Measurements from ENCODE around the gene BTRC.
A peak's percentile ranks its signal among the peaks of the same experiment; 100 is the strongest.
"Not testable (repeated sequence)": the region's sequence is repeated elsewhere in the genome, so short reads cannot be mapped to it uniquely, and the experiment has no call there.

BTRC gene

DNA sequence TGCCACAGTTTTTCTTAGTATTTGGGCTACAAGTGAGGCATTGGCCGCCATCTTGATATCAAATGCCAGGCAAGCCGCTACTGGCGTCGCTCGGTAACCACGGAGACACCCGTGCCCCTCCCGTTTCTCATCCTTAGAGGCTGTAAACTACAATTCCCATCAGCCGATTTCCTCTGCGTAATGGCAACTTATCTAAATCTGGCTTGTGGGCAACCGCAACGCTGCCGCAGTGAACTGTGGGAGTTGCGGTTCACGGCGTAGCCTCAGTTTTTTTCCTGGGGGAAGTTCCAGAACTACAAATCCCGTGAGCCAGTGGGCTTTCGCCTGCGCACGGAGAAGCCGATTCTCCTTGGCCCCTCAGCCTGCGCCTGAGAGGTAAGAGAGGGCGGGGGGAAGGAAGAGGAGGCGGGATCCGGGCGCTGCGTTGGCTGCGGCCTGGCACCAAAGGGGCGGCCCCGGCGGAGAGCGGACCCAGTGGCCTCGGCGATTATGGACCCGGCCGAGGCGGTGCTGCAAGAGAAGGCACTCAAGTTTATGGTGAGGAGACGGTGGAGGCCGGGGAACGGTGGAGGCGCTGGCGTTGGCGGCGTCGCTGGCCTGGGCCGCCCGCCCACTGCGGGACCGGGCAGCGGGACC lies at the start of gene BTRC:
TSS of gene BTRC (plus strand) at position 474 of the 636 bp plus-strand sequence. CDS start at position 490, 16 bp downstream.
- DNase-seq = peak; percentile 97

DNA sequence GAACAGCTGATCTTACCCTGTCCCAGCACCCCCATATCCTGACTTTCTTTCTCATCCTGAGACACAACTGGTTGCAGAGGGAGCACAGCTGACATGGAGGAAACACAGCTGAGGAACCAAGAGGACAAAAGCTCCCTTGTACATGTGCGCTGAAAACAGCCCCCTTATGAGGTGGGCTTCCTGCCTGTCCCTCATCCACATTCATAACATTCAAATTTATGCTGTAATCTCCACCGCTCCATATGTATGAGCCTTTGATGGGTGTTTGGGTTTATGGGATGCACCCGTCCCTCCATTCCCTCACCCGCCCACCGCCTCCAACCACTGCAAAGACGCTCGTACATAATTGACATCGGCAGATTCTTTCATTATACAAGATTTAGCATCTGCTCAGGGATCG lies 49.6 kb upstream of the BTRC start:
- DNase-seq = no peak

DNA sequence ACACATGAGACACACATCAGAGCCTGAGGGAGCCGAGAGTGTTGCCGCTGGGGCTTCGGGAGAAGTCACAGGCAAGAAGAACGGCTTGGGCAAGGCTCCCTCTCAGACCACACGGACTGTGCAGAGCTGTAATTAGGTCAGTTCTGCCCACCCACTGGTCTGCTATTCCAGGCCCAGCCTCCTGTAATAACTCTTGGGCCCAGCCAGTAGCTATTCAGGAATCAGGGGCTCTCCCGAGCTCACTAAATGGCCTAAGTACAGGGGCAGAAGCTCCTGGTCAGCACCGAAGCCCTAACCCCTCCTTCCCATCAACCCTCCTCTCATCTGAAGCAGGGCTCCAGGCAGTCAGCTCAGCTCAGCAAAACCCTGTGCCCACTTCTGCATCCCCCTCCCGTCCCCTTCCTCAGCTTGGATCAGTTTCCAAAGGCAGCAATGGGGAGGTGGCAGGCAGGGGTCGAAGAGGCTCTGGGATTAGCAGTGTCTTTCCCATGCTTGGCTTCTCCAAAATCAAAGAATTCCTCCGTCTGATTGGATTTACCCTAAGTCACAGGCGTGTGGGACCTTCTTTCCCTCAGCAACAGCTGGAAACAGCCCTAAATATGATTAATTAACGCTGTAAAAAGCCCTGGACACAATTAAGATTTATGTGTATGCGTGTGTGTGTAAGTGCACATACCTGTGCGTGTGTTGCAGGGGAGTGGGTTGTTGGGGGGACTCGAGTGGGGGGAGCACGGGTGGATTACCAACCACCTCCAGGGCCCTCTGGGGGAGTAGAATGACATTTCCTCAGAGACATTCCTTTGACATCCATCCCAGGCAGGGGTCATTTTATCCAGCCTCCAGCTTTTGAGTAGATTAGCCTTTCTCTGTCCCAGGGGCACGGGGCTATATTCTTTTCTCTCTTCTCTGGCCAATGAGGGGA lies 48.4 kb upstream of the BTRC start:
- no peak for DNase-seq

DNA sequence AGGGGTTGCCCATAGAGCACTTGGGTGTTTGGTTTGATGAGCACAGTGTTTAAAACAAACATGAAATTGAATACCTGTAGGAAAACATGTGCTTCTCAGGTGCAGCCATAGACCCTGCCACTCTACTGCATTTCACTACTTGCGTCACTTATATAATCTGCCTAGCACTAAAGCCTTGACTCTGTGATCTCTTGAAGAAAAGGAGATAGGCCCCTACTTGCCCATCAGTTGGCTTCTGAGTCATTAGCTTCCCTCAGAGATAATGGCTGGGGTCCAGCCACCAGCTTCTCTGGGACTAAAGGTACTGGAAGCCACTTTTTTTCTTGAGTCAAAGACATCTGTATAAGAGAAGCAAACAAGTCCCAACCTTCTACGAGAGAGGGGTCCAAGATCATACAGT lies 45.9 kb upstream of the BTRC start:
- DNase-seq = no peak

DNA sequence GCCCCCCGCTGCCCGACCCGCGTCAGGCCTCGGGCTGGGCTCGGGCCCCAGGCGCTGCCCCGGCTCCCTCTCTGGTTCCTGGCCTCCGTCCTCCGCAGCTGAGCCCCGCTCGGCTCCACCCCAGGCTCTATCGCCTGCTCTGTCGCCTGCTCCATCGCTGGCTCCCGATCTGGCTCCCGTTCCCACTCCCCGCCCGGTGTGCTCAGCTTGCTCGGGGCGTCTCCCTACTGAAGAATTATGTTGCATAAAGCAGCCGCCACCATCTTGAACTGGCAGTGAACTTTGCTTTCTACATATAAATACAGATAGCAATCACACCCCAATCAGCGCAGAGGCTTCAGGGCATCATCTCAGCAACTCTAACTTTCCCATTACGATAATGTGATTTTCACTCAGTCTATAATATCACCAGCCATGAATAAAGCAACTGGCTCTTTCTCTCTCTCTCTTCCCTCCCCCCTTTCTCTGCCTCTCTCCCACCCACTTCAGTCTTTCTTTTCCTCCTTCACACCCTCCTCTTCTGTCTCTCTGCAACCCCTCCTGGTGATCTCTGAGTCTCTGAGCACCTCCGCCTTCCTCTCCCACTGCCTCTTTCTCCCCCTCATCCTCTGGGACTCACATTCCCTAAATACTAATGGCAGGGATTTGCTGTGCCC lies 43.3 kb upstream of the BTRC start:
- no peak for DNase-seq

DNA sequence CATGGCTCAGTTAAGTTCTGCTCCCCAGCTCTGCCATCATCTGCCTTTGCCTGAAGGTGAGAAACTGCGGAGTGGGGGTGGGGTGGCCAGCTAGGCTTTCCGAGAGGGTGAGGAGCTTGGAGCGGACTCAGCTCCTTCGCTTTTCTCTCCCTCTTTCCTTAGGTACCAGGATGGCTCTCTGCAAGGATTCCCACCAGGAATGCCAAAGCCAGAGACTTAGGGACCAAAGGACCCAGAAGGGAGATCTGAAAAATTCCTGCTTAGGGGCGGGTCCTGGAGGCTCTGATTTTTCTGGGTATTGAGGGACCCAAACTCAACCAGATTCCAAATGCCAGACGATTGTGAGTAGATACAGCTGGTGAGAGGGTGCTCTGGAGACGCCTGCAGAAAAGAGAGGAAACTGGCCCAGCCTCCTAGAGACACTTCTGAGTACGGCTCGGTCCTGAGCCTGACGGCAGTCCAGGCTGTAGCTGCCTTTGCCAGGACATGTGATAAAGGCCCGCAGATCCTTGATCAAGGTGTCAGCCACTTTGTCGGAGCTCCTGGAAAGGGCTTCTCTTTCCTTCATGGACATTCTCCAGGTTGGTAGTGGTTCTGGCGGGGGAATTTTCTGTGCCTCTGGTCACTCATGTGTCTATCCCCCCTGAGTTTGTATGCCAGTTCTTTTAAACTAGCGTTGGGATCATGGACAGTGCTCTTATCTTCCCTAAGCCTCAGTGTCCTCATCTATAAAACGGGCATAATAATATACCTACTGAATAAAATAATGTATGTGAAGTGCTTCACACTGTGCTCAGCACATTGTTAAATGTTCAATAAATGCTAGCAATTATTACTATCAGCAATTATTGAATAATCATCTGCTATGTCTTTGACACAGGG lies 42.5 kb upstream of the BTRC start:
- no peak for DNase-seq

DNA sequence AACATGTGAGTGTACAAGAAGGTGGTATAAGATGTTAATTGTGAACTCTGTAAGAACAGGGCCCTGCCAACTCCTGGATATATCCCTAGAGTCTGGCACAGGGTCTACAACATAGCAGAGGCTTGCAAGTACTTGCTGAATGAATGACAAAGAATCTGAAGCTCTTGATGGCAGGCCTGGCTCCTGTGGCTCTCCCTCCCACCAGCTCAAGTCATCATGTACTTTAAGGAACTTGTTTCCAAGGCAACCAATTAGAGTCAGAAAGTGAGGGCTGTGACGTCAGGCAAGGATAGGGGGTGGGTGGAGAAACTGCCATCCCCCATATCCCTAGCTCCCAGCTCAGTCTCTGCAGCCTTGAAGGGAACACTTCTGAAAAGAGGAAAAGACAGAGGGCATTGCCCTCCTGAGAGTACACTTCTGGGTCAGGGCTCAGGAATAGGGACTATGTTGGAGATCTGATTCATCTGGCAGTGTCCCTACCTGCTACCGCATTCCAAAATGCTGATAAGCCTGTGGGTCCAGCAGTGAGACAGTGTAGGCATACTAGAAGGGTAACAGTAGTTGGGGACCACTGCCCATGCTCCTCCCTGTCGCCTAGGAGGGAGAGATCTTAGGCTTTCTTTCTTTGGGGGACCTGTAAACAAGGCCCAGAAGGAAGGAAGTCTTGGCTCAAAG lies 34.6 kb upstream of the BTRC start:
- DNase-seq = no peak

DNA sequence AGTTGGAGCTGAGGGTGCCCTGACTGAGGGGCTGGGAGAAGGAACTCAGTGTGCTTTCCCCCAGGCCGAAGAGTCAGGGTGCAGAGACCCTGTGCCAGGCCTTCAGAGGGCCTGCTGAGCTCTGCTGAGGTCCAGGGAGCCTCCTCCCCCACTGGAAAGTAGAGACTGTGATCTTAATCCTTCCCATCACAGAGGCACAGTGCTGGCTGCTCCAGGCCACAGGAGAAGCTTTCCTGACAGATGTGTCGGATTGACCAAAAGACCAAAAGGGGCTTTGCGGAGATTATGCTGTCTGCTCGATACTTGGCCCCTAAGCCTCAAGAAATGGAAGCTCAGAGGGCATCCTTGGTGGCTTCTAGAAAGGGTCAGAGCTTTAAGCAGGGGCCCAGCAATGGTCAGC lies 32.9 kb upstream of the BTRC start:
- DNase-seq = no peak

DNA sequence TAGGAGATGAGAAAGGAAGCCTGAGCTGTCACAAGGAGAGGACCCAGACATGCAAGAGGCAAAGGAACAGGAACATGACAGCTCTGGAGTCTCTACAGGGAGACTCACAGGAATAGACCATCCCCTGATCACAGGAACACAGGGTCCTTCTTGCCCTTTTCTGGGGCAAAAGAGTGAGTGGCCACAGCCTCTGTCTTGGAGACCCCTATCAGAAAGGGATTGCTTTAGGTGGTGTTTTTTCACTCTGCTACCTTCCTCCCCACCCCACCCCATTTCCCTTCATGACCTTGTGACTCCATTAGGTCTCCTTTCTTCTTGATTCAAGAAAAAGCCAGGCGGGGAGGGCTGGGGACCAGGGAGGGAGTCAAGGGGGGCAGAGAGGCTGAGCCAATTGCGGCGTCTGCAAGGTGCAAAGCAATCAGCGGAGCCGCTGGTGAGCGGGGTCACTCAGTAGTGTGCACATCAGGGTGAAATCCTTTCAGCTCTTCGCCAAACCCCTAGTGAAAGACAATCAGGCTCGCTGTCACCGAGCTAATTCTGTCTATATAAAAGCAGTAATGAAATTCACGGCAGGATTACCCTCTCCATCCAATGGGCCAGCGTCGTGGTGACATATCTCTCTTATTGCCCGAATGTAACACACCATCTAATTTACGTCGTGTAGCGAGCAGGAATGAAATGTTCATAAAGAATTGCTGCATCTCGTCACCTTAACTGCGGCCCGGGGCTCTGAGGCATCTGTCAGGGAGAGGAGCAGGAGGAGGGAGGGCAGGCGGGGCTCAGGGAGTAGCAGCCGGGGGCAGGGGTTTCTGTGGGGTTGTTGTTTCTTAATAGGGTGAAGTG lies 31.5 kb upstream of the BTRC start:
- DNase-seq = no peak

DNA sequence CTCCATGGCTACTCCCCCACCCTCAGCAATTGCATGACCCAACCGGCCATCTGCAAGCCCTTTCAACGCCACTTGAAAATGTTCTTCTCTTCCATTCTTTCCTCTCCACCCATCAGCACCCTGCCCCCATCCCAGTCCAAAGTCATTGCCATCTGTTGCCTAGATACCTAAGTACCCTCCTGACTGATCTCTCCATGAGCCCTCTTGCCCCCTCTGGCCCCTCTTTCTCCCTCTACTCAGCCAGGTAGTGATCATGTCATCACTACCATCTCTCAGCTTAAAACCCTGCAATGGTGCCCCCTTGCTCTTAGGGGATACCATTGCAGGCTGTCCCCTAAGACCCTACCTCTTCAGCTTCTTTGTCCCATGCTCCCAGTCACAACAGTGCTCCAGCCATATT lies 30.5 kb upstream of the BTRC start:
- no peak for DNase-seq

DNA sequence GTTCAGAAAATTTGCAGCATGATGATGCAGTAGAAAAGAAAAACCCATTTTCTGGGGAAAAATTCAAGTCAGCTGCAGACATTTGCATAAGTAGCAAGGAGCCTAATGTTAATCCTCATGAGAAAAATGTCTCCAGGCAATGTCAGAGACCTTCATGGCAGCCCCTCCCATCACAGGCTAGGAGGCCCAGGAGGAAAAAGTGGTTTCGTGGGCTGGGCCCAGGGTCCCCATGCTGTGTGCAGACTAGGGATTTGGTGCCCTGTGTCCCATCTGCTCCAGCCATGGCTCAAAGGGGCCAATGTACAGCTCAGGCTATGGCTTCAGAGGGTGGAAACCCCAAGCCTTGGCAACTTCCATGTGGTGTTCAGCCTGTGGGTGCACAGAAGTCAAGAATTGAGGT lies 26.5 kb upstream of the BTRC start:
- not testable (repeated sequence) for DNase-seq

DNA sequence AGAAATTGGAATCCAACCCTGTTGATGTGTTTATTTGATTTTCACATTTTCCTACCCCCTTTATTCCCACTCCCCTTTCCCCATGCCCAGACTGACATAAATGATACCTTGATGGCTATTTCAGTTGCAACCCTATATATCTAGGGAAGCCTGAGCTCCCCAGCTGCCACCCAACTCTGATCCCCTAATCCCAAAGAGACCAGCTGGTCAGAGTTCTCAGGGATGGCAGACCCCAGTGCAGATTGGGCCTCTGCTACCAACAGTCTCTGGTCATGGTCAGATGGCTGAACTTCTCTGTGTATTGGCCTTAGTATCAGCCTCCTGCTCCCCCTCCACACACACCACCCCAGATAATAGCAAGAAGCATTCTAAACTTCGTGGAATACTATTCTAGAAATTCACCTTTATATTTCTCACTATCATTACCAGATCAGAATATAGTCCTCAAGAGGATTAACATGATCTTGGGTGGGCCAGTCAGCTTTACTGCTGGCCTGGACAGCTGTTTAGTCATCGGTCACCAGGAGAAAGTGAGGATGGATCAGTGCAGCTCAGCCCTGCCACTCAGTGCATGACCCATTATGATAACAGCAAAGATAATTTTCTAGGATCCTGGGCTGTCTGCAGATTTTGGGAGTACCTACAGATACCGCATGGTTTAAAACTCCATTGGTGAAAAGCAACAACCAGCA lies 24.5 kb upstream of the BTRC start:
- no peak for DNase-seq

DNA sequence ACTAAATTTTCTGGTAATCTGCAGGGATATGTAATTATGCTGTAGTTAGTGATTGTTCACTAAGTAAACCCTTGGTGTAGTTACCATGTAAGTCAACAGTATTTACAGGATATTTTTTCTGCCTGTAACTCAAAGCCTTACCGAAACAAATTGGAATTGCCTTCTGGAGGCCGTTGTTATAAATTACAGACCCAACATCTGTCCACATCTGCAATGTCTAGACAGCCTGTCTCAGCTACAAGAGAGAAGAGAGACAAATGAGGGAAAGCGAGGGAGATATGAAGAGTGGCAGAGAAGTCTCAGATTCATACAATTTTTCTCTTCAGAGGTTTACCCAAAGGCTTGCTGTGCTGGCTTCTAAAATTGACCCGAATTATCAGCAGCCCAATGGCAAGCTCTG lies 23.7 kb upstream of the BTRC start:
- DNase-seq = no peak

DNA sequence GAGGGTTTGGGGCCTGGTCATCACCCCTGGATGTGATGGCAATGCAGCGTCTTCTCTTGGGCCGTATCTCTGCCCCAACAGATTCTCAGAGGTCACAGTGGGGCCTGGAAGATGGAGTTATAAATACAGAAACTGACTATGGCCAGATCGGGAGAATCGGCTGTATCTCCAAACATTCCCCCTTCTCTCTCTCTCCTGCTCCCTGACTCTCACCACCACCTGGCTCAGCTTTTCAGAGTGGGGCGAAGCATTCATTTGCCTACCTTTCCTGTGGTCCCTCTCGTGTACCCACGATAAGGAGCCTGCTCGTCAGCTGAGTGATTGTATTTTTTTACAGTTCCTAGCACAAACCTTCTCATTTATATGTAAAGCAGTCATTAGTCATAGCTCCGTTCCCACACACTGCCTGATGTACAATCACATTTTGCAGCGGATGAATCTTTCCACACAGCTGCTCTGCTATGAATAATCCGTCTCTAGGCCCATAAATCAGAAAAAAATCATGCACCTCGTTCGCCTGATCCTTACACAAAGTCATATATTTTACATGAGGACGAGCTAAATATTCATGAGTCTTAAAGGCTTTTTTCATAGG lies 23.2 kb upstream of the BTRC start:
- DNase-seq = no peak

DNA sequence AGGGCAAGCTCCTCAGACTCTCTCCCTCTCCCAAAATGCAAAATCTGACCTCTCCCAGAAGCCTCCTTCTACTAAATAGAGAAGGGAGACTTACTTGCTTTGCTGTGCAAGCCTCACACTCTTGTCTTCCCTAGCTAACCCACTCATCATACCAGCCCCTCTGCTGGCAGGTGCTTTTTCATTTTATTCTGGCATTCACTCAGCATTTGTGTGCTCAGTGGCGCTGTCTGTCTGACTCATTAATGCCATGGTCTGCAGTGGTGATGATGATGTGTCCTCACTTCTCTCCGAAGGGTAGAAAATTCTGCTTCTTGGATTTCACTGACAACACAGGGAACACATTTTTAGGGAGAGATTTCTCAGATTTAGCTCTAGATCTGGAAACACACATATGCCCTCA lies 22.0 kb upstream of the BTRC start:
- no peak for DNase-seq

DNA sequence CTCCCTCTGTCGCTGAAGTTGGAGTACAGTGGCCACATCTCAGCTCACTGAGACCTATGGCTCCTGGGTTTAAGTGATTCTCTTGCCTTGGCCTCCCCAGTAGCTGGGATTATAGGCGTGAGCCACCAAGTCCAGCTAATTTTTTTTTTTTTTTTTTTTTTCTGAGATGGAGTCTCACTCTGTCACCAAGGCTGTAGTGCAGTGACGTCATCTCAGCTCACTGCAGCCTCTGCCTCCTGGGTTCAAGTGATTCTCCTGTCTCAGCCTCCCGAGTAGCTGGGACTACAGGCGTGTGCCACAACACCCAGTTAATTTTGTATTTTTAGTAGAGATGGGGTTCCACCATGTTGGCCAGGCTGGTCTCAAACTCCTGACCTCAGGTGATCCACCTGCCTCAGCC lies 19.7 kb upstream of the BTRC start:
- DNase-seq = not testable (repeated sequence)

DNA sequence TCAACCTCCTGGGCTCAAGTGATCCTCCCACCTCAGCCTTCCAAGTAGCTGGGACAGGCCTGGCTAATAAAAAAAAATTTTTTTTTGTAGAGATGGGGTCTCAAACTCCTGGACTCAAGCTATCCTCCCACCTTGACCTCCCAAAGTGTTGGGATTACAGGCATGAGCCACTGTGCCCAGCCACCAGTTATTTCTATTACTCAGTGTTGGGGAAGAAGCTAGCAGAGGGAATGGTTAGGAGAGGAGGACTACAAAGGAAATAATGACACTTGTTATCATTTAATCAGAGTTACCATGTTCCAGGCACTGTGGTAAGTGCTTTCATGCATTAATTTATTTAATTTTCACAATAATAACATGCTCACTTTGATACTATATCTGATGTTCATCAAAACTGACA lies 17.6 kb upstream of the BTRC start:
- no peak for DNase-seq

DNA sequence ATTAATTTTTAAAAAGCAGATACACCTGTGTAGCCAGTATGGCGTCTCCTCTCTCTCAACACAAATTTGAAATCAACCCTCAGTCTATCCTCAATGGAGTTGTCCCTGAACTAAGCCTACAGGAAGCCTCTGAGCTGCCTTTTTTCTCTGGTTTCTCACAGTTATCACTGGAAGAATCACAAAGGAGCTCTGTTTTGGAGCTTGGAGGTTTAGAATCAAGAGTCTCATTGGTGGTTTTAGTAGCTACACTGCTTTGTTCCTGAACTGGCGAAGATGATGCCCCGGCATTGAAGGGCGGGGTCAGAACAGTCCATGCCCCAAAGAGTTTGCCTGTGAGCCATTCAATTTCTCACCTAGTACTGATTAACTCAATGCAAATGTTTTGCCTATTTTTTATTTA lies 16.1 kb upstream of the BTRC start:
- DNase-seq = no peak

DNA sequence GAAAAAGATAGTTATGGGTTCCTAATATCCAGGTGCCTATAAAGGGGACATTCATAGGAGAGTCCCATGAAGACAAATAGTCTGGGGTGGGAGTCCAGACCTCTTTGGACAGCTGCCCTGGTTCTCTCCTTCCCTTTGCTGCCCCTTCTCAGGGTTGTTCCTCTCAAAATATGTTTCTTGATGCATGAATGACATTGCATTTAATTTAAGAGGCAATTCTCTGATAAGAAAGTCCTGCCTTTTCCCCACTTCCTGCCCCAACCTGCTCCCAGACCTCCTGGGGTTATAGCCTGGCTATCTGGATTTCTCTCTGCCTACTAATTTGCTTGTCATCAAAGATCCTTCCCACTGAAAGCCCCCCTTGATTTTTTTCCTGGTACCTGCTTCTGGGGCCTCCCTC lies 12.5 kb upstream of the BTRC start:
- DNase-seq = no peak

DNA sequence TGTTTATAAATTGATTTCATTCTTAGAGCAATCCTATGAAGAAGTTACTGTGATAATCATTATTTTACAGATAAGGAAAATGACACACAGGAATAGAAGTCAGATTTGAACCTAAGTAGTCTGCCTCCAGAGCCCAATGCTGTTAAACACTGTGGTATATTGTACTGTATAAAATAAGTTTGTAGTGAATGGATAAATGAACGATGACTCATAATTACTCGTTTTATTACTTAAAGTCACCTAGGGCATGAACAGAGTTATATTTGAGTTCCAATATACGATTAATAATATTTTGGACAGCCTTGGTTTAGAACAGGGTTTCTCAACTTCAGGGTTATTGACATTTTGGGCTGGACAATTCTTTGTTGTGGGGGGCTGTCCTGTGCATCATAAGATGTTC lies 7.8 kb upstream of the BTRC start:
- DNase-seq = no peak

Data from activated naive CD4-positive, alpha-beta T cell treated with Interleukin-2 at 50 U/mL for 16 hours (primary cell).